Mucosa of descending colon (tissue), 3 donors: ENCODE measurements around the gene SDSL. TPM values are rescaled to one million over a fixed set of nuclear protein-coding genes. Genes with fewer than 3 reads are reported as not detected.

Source experiments
- ATAC-seq: fragments of 200-7000 bp; cut with Tn5 transposase; one replicate; pipeline ENCODE4 v1.9.1; 2020; ENCODE audit warnings: mild to moderate bottlenecking, moderate library complexity
- DNase-seq, 3 donors: peaks; one replicate each; pipeline ENCODE4 v3.0.0-alpha.2; 2020
- H3K36me3 ChIP-seq: fragments of 200-600 bp; one replicate; pipeline ENCODE4 v1.8.0; 2021; ENCODE audit warnings: low read depth, mild to moderate bottlenecking
- H3K4me1 ChIP-seq: fragments of 200-600 bp; one replicate; pipeline ENCODE4 v1.8.0; 2021; ENCODE audit warnings: low read depth, mild to moderate bottlenecking
- H3K4me3 ChIP-seq: fragments of 200-600 bp; one replicate; pipeline ENCODE4 v1.8.0; 2021; ENCODE audit warnings: mild to moderate bottlenecking
- H3K9me3 ChIP-seq: fragments of 200-600 bp; one replicate; pipeline ENCODE4 v1.8.0; 2021; ENCODE audit warnings: mild to moderate bottlenecking
- intact Hi-C, 2 donors: fragments of 100-400 bp; cut with DNase I in 1 of 2; cut with micrococcal nuclease in 1 of 2; formaldehyde crosslinking; loops; one replicate each; pipeline versions ENCODE4 v1.11.0 to v1.11.1; 2022; cut with DNase I, micrococcal nuclease
- total RNA-seq, 3 donors: library from RNA; stranded (reverse); fragmentation: NEBNext Ultra II Directional in 2 of 3; extraction: Animal tissue kit (Norgen Biotek cat#: 25700) in 2 of 3; gene quantifications; one replicate each; pipeline versions ENCODE4 v1.2.1 to v1.2.4, GENCODE V29; 2021 to 2023
- TF ChIP-seq, protein P1 (sequence below): fragments of 200-600 bp; IDR thresholded peaks from one replicate; pipeline ENCODE4 v1.8.0; 2022; ENCODE audit warnings: antibody characterized with exemption, mild to moderate bottlenecking
- donor health status: DM: no; HTN: no; CAD: no; lungs with moderate emphysema.
- donor health status: DM: no; HTN: no; CAD: no.
- donor health status: DM: no; HTN: yes; CAD: no.

Gene SDSL
- total RNA-seq, 3 donors from 2014 or later = 9.4 to 24.0 (median 15.7) TPM

DNA sequence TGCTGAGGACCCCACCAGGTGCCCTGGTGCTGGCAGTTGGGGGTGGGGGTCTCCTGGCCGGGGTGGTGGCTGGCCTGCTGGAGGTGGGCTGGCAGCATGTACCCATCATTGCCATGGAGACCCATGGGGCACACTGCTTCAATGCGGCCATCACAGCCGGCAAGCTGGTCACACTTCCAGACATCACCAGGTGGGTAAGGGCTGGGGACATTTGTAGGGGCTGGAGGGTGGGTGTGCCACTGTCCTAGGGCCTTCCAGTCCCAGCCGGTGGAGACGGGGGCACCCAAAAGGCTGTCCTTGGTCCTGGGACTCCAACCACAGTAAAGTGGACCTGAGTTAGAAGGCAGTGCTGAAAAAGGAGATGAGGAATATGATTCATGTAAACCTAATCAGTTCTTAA lies 13.2 kb downstream of the SDSL start:
- ATAC-seq (no peak), DNase-seq (no peak)
- Histone ChIP-seq H3K36me3 (no peaks in the 10 kb centered on the region), H3K4me3 (no peak overlapping the region), H3K9me3 (no peaks in the 10 kb centered on the region), H3K4me1 (no peaks in the 10 kb centered on the region)
- intact Hi-C loops = no loop called here
- TF ChIP-seq, protein P1, sequence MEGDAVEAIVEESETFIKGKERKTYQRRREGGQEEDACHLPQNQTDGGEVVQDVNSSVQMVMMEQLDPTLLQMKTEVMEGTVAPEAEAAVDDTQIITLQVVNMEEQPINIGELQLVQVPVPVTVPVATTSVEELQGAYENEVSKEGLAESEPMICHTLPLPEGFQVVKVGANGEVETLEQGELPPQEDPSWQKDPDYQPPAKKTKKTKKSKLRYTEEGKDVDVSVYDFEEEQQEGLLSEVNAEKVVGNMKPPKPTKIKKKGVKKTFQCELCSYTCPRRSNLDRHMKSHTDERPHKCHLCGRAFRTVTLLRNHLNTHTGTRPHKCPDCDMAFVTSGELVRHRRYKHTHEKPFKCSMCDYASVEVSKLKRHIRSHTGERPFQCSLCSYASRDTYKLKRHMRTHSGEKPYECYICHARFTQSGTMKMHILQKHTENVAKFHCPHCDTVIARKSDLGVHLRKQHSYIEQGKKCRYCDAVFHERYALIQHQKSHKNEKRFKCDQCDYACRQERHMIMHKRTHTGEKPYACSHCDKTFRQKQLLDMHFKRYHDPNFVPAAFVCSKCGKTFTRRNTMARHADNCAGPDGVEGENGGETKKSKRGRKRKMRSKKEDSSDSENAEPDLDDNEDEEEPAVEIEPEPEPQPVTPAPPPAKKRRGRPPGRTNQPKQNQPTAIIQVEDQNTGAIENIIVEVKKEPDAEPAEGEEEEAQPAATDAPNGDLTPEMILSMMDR = no peak

DNA sequence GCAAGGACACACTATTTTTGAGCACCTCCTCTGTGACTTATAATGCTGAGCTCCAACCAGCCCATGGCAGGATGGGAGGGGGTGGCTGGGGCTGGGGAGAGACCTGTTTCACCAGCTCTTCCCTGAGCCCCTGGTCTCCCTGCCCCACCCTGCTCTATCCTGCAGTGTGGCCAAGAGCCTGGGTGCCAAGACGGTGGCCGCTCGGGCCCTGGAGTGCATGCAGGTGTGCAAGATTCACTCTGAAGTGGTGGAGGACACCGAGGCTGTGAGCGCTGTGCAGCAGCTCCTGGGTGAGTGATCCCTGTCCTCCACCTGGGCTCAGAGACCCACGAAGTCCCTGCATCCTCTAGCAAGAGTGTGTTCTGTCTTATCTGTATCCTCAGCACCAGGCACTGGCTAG lies 14.4 kb downstream of the SDSL start:
- ATAC-seq (no peak), DNase-seq (no peak)
- Histone ChIP-seq H3K36me3 (no peaks in the 10 kb centered on the region), H3K9me3 (no peaks in the 10 kb centered on the region), H3K4me1 (no peaks in the 10 kb centered on the region), H3K4me3 (no peak overlapping the region)
- TF ChIP-seq, protein P1 = no peak
- intact Hi-C loops = no loop called here

DNA sequence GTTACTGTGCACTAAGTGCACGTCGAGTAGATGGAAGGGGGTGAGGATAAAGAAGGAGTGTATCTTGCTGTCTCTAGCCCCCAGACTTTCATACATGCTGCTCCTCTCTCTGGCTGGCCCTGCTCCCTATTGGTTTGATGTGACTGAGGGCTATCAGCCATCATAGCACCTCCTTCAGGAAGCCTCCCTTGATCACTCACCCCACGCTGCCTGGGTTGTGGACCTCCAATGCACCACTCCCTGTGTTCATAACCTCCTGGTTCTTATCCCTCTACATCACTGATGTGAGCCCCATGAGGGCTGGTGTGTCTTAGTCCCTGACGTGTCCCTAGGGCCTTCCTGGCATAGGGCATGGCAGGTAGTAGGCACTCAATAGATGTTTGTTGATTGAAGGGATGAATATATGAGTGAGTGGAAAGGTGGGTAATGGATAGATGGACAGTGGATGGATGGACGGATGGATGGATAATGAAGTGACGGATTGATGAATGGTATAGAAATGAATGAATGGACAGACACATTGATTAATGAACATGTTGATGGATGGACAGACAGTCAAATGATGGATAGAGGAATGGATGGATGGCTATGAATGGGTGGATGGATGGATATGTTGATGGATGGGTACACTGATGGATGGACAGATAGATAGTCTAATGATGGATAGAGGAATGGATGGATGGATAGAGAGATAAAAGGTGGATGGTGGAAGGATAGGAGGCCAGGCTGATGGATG lies 15.0 kb downstream of the SDSL start:
- Histone ChIP-seq H3K36me3 (no peaks in the 10 kb centered on the region), H3K4me1 (no peaks in the 10 kb centered on the region), H3K4me3 (no peak overlapping the region), H3K9me3 (no peaks in the 10 kb centered on the region)
- TF ChIP-seq, protein P1 = no peak
- intact Hi-C loops = no loop called here
- no peak for ATAC-seq
- DNase-seq = no peak

DNA sequence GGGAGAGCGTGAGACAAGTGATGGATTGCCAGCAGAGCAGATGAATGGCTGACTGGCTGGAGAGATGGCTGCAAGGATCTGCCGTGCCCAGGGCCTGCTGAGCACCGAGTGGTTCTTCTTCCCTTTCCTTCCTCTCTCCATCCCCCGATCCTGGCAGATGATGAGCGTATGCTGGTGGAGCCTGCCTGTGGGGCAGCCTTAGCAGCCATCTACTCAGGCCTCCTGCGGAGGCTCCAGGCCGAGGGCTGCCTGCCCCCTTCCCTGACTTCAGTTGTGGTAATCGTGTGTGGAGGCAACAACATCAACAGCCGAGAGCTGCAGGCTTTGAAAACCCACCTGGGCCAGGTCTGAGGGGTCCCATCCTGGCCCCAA lies 15.5 kb downstream of the SDSL start:
- no peaks in the 10 kb centered on the region for H3K36me3 ChIP-seq
- H3K4me1 ChIP-seq = no peaks in the 10 kb centered on the region
- TF ChIP-seq, protein P1 = no peak
- H3K4me3 ChIP-seq = no peak overlapping the region
- no peak for DNase-seq
- no peak for ATAC-seq
- intact Hi-C loops = no loop called here
- H3K9me3 ChIP-seq = no peaks in the 10 kb centered on the region

DNA sequence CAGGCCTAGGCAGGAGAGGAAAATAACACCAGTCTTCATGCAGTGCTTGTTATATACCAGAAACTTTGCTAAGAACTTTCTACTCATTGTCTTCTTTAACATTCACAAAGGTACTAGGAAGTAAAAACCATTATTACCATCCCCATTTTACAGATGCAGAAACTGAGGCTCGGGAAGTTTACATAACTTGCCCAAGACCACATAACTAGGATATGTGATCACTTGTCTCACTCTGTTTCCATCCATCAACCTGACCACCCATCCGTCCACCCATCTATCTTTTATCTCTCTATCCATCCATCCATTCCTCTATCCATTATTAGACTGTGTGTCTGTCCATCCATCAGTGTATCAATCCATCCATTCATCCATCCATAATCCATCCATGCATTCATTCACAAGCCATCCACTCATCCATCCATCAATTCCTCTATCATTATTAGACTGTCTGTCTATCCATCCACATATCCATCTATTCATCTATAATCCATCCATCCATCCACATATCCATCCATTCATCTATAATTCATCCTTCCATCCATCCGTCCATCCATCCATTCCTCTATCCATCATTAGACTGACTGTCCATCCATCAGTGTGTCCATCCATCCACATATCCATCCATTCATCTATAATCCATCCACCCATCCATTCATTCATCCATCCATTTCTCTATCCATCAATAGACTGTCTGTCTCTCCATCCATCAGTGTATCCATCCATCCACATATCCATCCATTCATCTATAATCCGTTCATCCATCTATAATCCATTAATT lies 16.5 kb downstream of the SDSL start:
- H3K4me3 ChIP-seq = no peak overlapping the region
- DNase-seq (no peak), ATAC-seq (no peak)
- TF ChIP-seq, protein P1 = no peak
- H3K9me3 ChIP-seq = no peaks in the 10 kb centered on the region
- H3K4me1 ChIP-seq = no peaks in the 10 kb centered on the region
- intact Hi-C loops = no loop called here
- no peaks in the 10 kb centered on the region for H3K36me3 ChIP-seq
